ENCODE data around the gene SLC22A5. TPM values are rescaled to one million over a fixed set of nuclear protein-coding genes. Genes with fewer than 3 reads are reported as not detected.

The SLC22A5 gene
- total RNA-seq, 1 experiment from 2014 or later: 3.6 TPM

DNA sequence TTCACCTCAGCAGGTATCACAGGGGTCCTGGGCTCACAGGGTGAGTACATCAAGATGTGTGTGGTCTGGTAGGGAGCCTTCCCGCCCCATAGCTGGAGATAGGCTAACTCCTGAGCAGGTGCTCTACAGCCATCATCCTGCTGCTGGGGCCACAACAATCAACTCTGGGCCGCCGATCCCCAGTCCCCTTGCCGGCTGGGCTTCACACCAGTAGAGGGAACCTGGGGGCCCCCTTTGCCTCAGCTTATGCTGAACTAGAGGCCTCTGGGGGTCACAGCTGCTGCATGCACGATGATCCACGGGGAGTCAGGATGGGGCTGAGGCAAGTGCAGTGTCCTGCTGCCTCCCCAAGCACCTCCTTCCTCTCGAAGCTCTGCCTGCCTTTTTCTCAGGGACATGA lies 74.6 kb downstream of the SLC22A5 start (continued):
- TF ChIP-seq, protein P1, sequence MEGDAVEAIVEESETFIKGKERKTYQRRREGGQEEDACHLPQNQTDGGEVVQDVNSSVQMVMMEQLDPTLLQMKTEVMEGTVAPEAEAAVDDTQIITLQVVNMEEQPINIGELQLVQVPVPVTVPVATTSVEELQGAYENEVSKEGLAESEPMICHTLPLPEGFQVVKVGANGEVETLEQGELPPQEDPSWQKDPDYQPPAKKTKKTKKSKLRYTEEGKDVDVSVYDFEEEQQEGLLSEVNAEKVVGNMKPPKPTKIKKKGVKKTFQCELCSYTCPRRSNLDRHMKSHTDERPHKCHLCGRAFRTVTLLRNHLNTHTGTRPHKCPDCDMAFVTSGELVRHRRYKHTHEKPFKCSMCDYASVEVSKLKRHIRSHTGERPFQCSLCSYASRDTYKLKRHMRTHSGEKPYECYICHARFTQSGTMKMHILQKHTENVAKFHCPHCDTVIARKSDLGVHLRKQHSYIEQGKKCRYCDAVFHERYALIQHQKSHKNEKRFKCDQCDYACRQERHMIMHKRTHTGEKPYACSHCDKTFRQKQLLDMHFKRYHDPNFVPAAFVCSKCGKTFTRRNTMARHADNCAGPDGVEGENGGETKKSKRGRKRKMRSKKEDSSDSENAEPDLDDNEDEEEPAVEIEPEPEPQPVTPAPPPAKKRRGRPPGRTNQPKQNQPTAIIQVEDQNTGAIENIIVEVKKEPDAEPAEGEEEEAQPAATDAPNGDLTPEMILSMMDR (IDR thresholded peaks at IDR 0.05): no peak
- TF ChIP-seq PRRX2 (CRISPR knock-in tag; IDR thresholded peaks at IDR 0.05): no peak

Small RNAs within 50 kb of the gene (microRNA-seq; reads per million reads assigned to microRNA genes)
- gene MIR3936 (ENCODE audit: borderline number of aligned reads): 1.7 reads per million

Other genes with a start within 250 kb of the SLC22A5 start
- gene P4HA2, start 141.9 kb upstream of the SLC22A5 start, total RNA-seq (2021): 15.1 to 19.0 TPM (median 17.8 TPM) in 3 replicates
- 10.6 to 15.2 TPM (median 11.4 TPM) in 3 replicates for gene PDLIM4, start 112.0 kb upstream of the SLC22A5 start, total RNA-seq (2021)
- gene SLC22A4, start 75.3 kb upstream of the SLC22A5 start, total RNA-seq (2021): 0.34 to 0.50 TPM (median 0.35 TPM) in 3 replicates
- 8.8 to 9.8 TPM (median 9.4 TPM) in 3 replicates for gene IRF1, start 121.1 kb downstream of the SLC22A5 start, total RNA-seq (2021)
- not detected in 3 replicates for gene IL5, start 173.8 kb downstream of the SLC22A5 start, total RNA-seq (2021)
- gene RAD50, start 187.3 kb downstream of the SLC22A5 start, total RNA-seq (2021): 31.1 to 37.7 TPM (median 36.9 TPM) in 3 replicates

All from WTC11 (cell line).